T-cell (primary cell): ENCODE results near the gene MYEOV. TPM values are rescaled to one million over a fixed set of nuclear protein-coding genes. Genes with fewer than 3 reads are reported as not detected.

Source experiments
- total RNA-seq, 35 experiments: library from RNA in 6 of 35; stranded (reverse) in 6 of 35; fragments of 120-200 nt in 1 of 35; gene quantifications; one replicate each; pipeline versions ENCODE4 v1.2.1 to v1.2.4 and lab custom pipeline; 2013 to 2026

Gene MYEOV
- total RNA-seq, 5 donors from 2014 or later (not counting 1 experiment from before 2014, with no cell fraction given), result 0.22 to 0.98 (median 0.50) TPM; not detected in 2

Other genes starting within 250 kb of the MYEOV start
- gene TPCN2, start 245.2 kb upstream of the MYEOV start, total RNA-seq, result 10 to 100 TPM; 14.9 to 34.3 (median 19.4) TPM
- gene SMIM38, start 138.2 kb upstream of the MYEOV start, total RNA-seq, result 1 to 10 TPM in 2 of 5 donors, under 1 TPM in 3; 0.12 to 1.7 (median 0.92) TPM
- not detected for gene LINC01488, start 187.5 kb downstream of the MYEOV start, total RNA-seq